Tibial nerve (tissue), 3 donors: ENCODE data around the gene ZNF800.

ENCODE experiments used
- CTCF ChIP-seq, 5 experiments: fragments of 200-600 bp in 3 of 5; fragments of 450-650 bp in 2 of 5; sonication (generic) in 3 of 5; IDR thresholded peaks; one replicate each; pipeline ENCODE4 v1.5.1; 2016 to 2019; ENCODE audit warnings: antibody characterized with exemption in 5 of 5, mild to moderate bottlenecking in 3 of 5, moderate library complexity in 2 of 5
- POLR2A ChIP-seq, 2 donors: fragments of 450-650 bp; IDR thresholded peaks; one replicate each; pipeline ENCODE4 v1.6.1; 2017; ENCODE audit warnings: antibody characterized with exemption in 2 of 2, mild to moderate bottlenecking in 2 of 2, moderate library complexity in 2 of 2

- TF ChIP-seq CTCF (IDR thresholded peaks at IDR 0.05) (no peak), POLR2A (IDR thresholded peaks at IDR 0.05) (no peak)
These were observed 2.2 kb downstream of the ZNF800 start for GRCh38 chr7:127390186-127390816.
